Panc1 (cell line): ENCODE data around the gene MINDY4. TPM values are rescaled to one million over a fixed set of nuclear protein-coding genes. Genes with fewer than 3 reads are reported as not detected.

Experiments
- ATAC-seq: fragments of 200-7000 bp; cut with Tn5 transposase; 2 replicates; pipeline ENCODE4 v1.9.1; 2020; ENCODE audit warnings: mild to moderate bottlenecking, moderate library complexity
- BruUV-seq: library from RNA; stranded (reverse); fragments of 400-500 nt; replicated peaks from 2 replicates; lab custom pipeline; 2021; lab: Mats Ljungman, UMichigan
- CTCF ChIA-PET: fragments of 300-600 bp; sonication (Branson Sonifier 250); formaldehyde crosslinking; loops from one replicate; lab custom pipeline; 2022; ENCODE audit warnings: antibody characterized with exemption; lab: Charles Lee
- POLR2A ChIA-PET: fragments of 300-600 bp; sonication (Branson Sonifier 250); formaldehyde crosslinking; loops from one replicate; lab custom pipeline; 2022; ENCODE audit warnings: antibody characterized with exemption; lab: Charles Lee
- DNase-seq: peaks from one replicate; pipeline ENCODE4 v3.0.0-alpha.2; 2010; ENCODE audit warnings: low read depth, low spot score
- H3K27ac ChIP-seq: 2 replicates; pipeline ENCODE4 v1.5.1; 2011; ENCODE audit warnings: mild to moderate bottlenecking, low read length, inconsistent platforms
- H3K27me3 ChIP-seq: fragments of 200-500 bp; sonication (Bioruptor generic); 2 replicates; pipeline ENCODE4 v1.6.0; 2014; ENCODE audit warnings: low read length, inconsistent platforms; ENCODE audit not compliant: control insufficient read depth, insufficient read depth
- H3K36me3 ChIP-seq: fragments of 200-500 bp; sonication (Bioruptor generic); 2 replicates; pipeline ENCODE4 v1.5.1; 2014; ENCODE audit warnings: inconsistent platforms, mild to moderate bottlenecking, low read length, moderate library complexity; ENCODE audit not compliant: control insufficient read depth, insufficient read depth
- H3K4me1 ChIP-seq: 2 replicates; pipeline ENCODE4 v1.5.1; 2011; ENCODE audit warnings: inconsistent platforms, mild to moderate bottlenecking, low read length, moderate library complexity; ENCODE audit not compliant: control insufficient read depth, insufficient read depth
- H3K4me3 ChIP-seq, 2 experiments: 2 replicates each; pipeline ENCODE4 v1.5.1; 2011 to 2012; ENCODE audit warnings: low read depth in 2 of 2, low read length in 2 of 2, mild to moderate bottlenecking in 2 of 2, inconsistent platforms in 1 of 2, moderate library complexity in 1 of 2
- H3K9me3 ChIP-seq: fragments of 200-500 bp; sonication (Bioruptor generic); 2 replicates; pipeline ENCODE4 v1.5.1; 2014; ENCODE audit warnings: low read depth, mild to moderate bottlenecking, inconsistent platforms, low read length, moderate library complexity; ENCODE audit not compliant: control insufficient read depth, insufficient read depth
- POLR2AphosphoS5 ChIP-seq: IDR thresholded peaks from 2 replicates; pipeline ENCODE4 v1.6.1; 2012; ENCODE audit warnings: mild to moderate bottlenecking, low read depth, low read length, moderate library complexity
- SIN3A ChIP-seq: IDR thresholded peaks from 2 replicates; pipeline ENCODE4 v1.6.1; 2012; ENCODE audit warnings: low read depth, mild to moderate bottlenecking, low read length, moderate library complexity, borderline replicate concordance; ENCODE audit not compliant: insufficient read depth
- TCF7L2 ChIP-seq: IDR thresholded peaks from 2 replicates; pipeline ENCODE4 v1.6.1; 2011; ENCODE audit warnings: mild to moderate bottlenecking, low read depth, low read length, inconsistent platforms
- in situ Hi-C: cut with HindIII; loops from 2 replicates; pipeline ENCODE4 v1.10.0; 2016; ENCODE audit warnings: low sequenced_read_pairs, low pct_unique_long_range_greater_than_20kb
- intact Hi-C: fragments of 100-400 bp; cut with micrococcal nuclease; formaldehyde crosslinking; loops from one replicate; pipeline ENCODE4 v1.10.0; 2022; ENCODE audit not compliant: unreplicated experiment
- total RNA-seq: library from RNA; stranded (reverse); gene quantifications from one replicate; pipeline ENCODE4 v1.2.1, GENCODE V29; 2021; ENCODE audit not compliant: unreplicated experiment
- TF ChIP-seq, protein P1 (sequence below): fragments of 450-650 bp; IDR thresholded peaks from 2 replicates; pipeline ENCODE4 v1.5.1; 2017; ENCODE audit warnings: mild to moderate bottlenecking
- TF ChIP-seq, protein P2 (sequence below), 2 experiments: IDR thresholded peaks; 2 replicates each; pipeline ENCODE4 v1.6.1; 2011 to 2012; ENCODE audit warnings: low read depth in 2 of 2, control low read depth in 1 of 2, low read length in 1 of 2, mild to moderate bottlenecking in 1 of 2, moderate library complexity in 1 of 2; ENCODE audit not compliant: insufficient read depth in 1 of 2

Gene MINDY4
- total RNA-seq, 1 experiment from 2014 or later, result 6.2 TPM

DNA sequence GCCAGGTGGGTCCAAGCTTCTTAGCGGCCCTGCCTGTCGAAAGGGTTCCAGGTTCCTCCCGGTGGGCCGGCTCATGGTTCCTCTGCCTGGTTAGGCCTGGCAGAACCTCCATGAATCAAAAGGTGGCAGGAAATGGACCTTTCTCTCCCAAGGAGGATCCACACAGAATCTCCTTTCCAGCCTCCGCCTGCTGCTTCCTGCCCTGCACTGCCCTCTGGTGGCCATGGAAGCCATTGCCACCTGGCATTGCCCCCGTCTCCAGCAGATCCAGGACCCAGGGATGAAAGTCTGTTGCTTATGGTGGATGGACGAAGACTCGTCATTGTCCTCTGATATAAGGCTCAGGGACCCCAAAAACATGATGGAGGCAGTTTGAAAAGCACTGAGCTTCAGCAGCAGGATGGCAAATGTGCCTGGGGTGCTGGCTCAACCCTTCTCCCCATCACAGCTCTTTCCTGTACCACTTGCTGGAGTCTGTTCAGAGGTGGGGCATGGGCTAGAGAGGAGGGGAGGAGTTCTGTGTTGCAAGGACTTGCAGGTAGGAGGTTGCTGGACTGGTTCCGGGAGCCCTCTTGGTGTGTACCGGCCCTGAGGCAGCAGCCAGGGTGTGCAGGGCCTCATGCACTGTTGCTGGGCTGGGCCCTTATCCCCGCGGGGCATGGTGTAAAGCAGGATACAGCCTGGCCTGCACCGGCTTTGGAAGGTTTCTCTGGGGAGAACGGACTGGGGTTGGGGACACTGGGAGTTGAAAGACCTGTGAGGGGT lies 30.6 kb upstream of the MINDY4 start:
- no peak overlapping the region for H3K27ac ChIP-seq
- peak; percentile 62 for DNase-seq
- in situ Hi-C loops, result no loop called here
- peak; percentile 92 for ATAC-seq
- POLR2A ChIA-PET, result no interaction called here
- H3K36me3 ChIP-seq, result no peaks in the 10 kb centered on the region
- no TSS peak for BruUV-seq
- H3K4me3 ChIP-seq, result no peak overlapping the region
- intact Hi-C loops, result loop anchor here (5.0 kb wide), 1 partner anchor 113 kb away; no protein-coding TSS in a partner anchor
- H3K4me1 ChIP-seq, result no peaks in the 10 kb centered on the region
- H3K9me3 ChIP-seq, result no peaks in the 10 kb centered on the region
- no peak for TF ChIP-seq SIN3A
- TF ChIP-seq, protein P1, sequence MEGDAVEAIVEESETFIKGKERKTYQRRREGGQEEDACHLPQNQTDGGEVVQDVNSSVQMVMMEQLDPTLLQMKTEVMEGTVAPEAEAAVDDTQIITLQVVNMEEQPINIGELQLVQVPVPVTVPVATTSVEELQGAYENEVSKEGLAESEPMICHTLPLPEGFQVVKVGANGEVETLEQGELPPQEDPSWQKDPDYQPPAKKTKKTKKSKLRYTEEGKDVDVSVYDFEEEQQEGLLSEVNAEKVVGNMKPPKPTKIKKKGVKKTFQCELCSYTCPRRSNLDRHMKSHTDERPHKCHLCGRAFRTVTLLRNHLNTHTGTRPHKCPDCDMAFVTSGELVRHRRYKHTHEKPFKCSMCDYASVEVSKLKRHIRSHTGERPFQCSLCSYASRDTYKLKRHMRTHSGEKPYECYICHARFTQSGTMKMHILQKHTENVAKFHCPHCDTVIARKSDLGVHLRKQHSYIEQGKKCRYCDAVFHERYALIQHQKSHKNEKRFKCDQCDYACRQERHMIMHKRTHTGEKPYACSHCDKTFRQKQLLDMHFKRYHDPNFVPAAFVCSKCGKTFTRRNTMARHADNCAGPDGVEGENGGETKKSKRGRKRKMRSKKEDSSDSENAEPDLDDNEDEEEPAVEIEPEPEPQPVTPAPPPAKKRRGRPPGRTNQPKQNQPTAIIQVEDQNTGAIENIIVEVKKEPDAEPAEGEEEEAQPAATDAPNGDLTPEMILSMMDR, result peak; percentile 100
- TF ChIP-seq POLR2AphosphoS5, result no peak
- TF ChIP-seq, protein P2, sequence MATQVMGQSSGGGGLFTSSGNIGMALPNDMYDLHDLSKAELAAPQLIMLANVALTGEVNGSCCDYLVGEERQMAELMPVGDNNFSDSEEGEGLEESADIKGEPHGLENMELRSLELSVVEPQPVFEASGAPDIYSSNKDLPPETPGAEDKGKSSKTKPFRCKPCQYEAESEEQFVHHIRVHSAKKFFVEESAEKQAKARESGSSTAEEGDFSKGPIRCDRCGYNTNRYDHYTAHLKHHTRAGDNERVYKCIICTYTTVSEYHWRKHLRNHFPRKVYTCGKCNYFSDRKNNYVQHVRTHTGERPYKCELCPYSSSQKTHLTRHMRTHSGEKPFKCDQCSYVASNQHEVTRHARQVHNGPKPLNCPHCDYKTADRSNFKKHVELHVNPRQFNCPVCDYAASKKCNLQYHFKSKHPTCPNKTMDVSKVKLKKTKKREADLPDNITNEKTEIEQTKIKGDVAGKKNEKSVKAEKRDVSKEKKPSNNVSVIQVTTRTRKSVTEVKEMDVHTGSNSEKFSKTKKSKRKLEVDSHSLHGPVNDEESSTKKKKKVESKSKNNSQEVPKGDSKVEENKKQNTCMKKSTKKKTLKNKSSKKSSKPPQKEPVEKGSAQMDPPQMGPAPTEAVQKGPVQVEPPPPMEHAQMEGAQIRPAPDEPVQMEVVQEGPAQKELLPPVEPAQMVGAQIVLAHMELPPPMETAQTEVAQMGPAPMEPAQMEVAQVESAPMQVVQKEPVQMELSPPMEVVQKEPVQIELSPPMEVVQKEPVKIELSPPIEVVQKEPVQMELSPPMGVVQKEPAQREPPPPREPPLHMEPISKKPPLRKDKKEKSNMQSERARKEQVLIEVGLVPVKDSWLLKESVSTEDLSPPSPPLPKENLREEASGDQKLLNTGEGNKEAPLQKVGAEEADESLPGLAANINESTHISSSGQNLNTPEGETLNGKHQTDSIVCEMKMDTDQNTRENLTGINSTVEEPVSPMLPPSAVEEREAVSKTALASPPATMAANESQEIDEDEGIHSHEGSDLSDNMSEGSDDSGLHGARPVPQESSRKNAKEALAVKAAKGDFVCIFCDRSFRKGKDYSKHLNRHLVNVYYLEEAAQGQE (IDR thresholded peaks at IDR 0.05; ENCODE audit: insufficient read depth in 1 of 2, low read depth in 2 of 2, low read length in 1 of 2), result 0 out of 4 replicates have a peak, but pooled peaks of 1 of the 2 experiments have one; percentile 61
- CTCF ChIA-PET, result interaction anchor here (0.7 to 1.7 kb wide), 3 partner anchors 11 to 115 kb away, joined by 4 read pairs; no protein-coding TSS in a partner anchor
- peaks cover 4% of the 10 kb centered on the region; the same call in 1 of the 2 replicates for H3K27me3 ChIP-seq

GRCh38 chr7:30741289-30741688 lies 29.9 kb upstream of the MINDY4 start:
- in situ Hi-C loops (no loop called here), intact Hi-C loops (loop anchor here (5.0 kb wide), 1 partner anchor 114 kb away; no protein-coding TSS in a partner anchor)
- DNase-seq, result no peak
- H3K4me3 ChIP-seq, result no peak overlapping the region
- H3K9me3 ChIP-seq, result no peaks in the 10 kb centered on the region
- no peak overlapping the region for H3K27ac ChIP-seq
- H3K36me3 ChIP-seq, result no peaks in the 10 kb centered on the region
- ChIA-PET CTCF (no interaction called here), POLR2A (no interaction called here)
- TF ChIP-seq TCF7L2, result no peak
- TF ChIP-seq POLR2AphosphoS5, result no peak
- TF ChIP-seq, protein P1, result no peak
- TF ChIP-seq SIN3A, result no peak
- TF ChIP-seq, protein P2 (IDR thresholded peaks at IDR 0.05; ENCODE audit: insufficient read depth in 1 of 2, low read depth in 2 of 2, low read length in 1 of 2), result no peak
- H3K27me3 ChIP-seq, result peaks cover 4% of the 10 kb centered on the region; the same call in 1 of the 2 replicates
- no TSS peak for BruUV-seq
- no peaks in the 10 kb centered on the region for H3K4me1 ChIP-seq
- ATAC-seq, result no peak
